ENCODE results near the gene CFAP54. TPM values are rescaled to one million over a fixed set of nuclear protein-coding genes. Genes with fewer than 3 reads are reported as not detected.

CFAP54 gene
- total RNA-seq, 1 experiment from 2014 or later: 0.35 TPM

DNA sequence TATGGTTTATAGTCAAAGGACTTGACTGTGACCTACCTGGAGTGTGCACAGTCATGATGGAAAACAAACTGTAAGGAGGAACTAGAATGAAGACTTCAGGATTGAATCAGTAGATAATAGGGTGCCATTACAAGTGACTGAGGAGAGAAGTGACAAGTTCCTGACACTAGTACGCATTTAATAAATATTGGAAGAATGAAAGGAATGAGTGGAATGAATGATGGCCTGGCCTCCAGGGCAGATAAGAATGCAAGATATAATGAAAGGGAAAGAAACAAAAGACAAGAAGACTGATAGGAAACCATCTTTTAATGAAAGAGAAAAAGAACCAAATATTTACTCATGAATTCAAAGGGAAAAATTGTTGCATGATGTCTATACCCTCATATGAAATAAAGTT, 372.9 kb downstream of the CFAP54 start:
- Mint-ChIP-seq H3K27ac (ENCODE audit: unreplicated experiment) (no peak overlapping the region), H3K4me3 (ENCODE audit: low read depth, unreplicated experiment) (no peak overlapping the region), H3K9me3 (ENCODE audit: low read depth, unreplicated experiment) (peaks cover 3% of the 10 kb centered on the region), H3K4me1 (ENCODE audit: low read depth, unreplicated experiment) (peaks cover 21% of the 10 kb centered on the region), H3K36me3 (ENCODE audit: insufficient read depth, unreplicated experiment) (no peaks in the 10 kb centered on the region), H3K27me3 (ENCODE audit: unreplicated experiment) (no peaks in the 10 kb centered on the region)
- no TSS peak for BruUV-seq (replicated peaks)
- CTCF ChIA-PET: no interaction called here
- TF ChIP-seq CTCF (IDR thresholded peaks at IDR 0.05; ENCODE audit: unreplicated experiment): no peak
- intact Hi-C loops (cut with micrococcal nuclease; ENCODE audit: unreplicated experiment): no loop called here
- DNase-seq: no peak

- CTCF ChIA-PET: interaction anchor here (0.7 kb wide), 1 partner anchor 921 kb away, joined by 3 read pairs; the partner anchor contains the start of gene AMDHD1
- no TSS peak for BruUV-seq (replicated peaks)
- H3K4me1 Mint-ChIP-seq (ENCODE audit: low read depth, unreplicated experiment): peaks cover 21% of the 10 kb centered on the region
- no peaks in the 10 kb centered on the region for H3K36me3 Mint-ChIP-seq (ENCODE audit: insufficient read depth, unreplicated experiment)
- intact Hi-C loops (cut with micrococcal nuclease; ENCODE audit: unreplicated experiment): no loop called here
- no peaks in the 10 kb centered on the region for H3K9me3 Mint-ChIP-seq (ENCODE audit: low read depth, unreplicated experiment)
- no peaks in the 10 kb centered on the region for H3K27me3 Mint-ChIP-seq (ENCODE audit: unreplicated experiment)
- TF ChIP-seq CTCF (IDR thresholded peaks at IDR 0.05; ENCODE audit: unreplicated experiment): no peak
- no peak for DNase-seq
- no peak overlapping the region for H3K4me3 Mint-ChIP-seq (ENCODE audit: low read depth, unreplicated experiment)
- no peak overlapping the region for H3K27ac Mint-ChIP-seq (ENCODE audit: unreplicated experiment)
Measured at GRCh38 chr12:96864335-96864734, 375.0 kb downstream of the CFAP54 start.

DNA sequence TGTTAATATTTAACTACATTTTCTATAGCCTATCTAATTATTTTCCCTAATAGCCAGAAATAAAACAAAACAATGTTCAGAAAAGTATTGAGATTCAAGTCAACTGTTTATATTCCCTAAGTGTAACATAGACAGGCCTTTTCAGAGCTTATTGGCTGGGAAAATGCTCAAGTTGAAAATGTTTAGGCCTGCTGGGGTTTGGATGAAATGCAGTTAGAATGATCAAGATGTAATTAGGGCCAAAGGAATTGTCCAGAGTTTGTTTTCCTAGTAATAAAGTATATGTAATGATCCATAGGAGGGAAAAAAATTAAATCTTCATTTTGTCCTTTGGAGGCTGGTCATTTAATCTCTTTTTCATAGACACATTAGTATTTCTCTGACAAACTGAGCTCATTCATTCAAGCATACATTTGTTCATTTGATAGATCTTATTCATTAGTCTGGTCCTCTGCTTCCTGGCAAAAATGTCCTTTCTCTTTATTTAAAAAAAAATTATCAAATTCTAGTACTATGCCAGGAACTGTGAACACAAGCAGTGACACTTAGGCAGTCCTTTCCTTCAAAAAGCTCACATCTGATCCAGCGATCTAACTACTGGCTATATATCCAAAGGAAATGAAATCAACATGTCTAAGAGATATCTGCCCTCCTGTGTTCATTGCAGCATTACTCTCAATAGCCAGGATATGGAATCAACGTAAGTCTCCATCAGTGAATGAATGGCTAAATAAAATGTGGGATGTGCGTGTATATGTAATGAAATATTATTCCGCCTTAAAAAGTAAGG, 377.6 kb downstream of the CFAP54 start:
- intact Hi-C loops (cut with micrococcal nuclease; ENCODE audit: unreplicated experiment): no loop called here
- no TSS peak for BruUV-seq (replicated peaks)
- no peaks in the 10 kb centered on the region for H3K9me3 Mint-ChIP-seq (ENCODE audit: low read depth, unreplicated experiment)
- no peak for TF ChIP-seq CTCF (IDR thresholded peaks at IDR 0.05; ENCODE audit: unreplicated experiment)
- H3K4me3 Mint-ChIP-seq (ENCODE audit: low read depth, unreplicated experiment): no peak overlapping the region
- CTCF ChIA-PET: no interaction called here
- H3K27ac Mint-ChIP-seq (ENCODE audit: unreplicated experiment): no peak overlapping the region
- no peaks in the 10 kb centered on the region for H3K36me3 Mint-ChIP-seq (ENCODE audit: insufficient read depth, unreplicated experiment)
- no peaks in the 10 kb centered on the region for H3K27me3 Mint-ChIP-seq (ENCODE audit: unreplicated experiment)
- H3K4me1 Mint-ChIP-seq (ENCODE audit: low read depth, unreplicated experiment): peaks cover 11% of the 10 kb centered on the region
- no peak for DNase-seq

DNA sequence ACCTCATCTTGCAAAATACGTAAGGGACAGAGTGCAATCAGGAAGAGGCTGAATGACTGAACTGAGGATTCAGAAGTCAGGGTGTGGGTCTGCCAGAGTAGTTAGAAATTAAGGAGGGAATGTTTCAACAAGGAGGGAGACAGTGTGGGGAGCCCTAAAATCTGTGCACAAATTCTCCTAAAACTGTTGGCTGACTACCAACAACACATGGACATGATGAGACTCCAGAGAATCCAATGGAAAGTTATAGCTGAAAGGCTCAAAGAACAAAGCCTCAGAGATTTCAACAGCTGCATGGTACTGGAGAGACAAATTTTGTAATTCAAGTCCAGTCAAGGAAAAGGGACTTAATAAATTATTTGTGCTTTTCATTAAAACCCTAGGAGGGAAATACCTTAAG, 381.6 kb downstream of the CFAP54 start:
- Mint-ChIP-seq H3K9me3 (ENCODE audit: low read depth, unreplicated experiment) (no peaks in the 10 kb centered on the region), H3K27me3 (ENCODE audit: unreplicated experiment) (peaks cover 3% of the 10 kb centered on the region), H3K4me3 (ENCODE audit: low read depth, unreplicated experiment) (no peak overlapping the region), H3K4me1 (ENCODE audit: low read depth, unreplicated experiment) (no peaks in the 10 kb centered on the region), H3K36me3 (ENCODE audit: insufficient read depth, unreplicated experiment) (no peaks in the 10 kb centered on the region), H3K27ac (ENCODE audit: unreplicated experiment) (no peak overlapping the region)
- no peak for TF ChIP-seq CTCF (IDR thresholded peaks at IDR 0.05; ENCODE audit: unreplicated experiment)
- DNase-seq: no peak
- no TSS peak for BruUV-seq (replicated peaks)
- CTCF ChIA-PET: no interaction called here
- intact Hi-C loops (cut with micrococcal nuclease; ENCODE audit: unreplicated experiment): no loop called here

Data from Calu3 (cell line).